NCI-H748 treated with DMSO at 0.1 percent for 48 hours (cell line): ENCODE results near the gene CDHR5.
A peak's percentile ranks its signal among the peaks of the same experiment; 100 is the strongest.

Experiments
- DNase-seq: peaks from one replicate; lab custom pipeline; 2025; lab: John Stamatoyannopoulos, UW

Gene CDHR5

DNA sequence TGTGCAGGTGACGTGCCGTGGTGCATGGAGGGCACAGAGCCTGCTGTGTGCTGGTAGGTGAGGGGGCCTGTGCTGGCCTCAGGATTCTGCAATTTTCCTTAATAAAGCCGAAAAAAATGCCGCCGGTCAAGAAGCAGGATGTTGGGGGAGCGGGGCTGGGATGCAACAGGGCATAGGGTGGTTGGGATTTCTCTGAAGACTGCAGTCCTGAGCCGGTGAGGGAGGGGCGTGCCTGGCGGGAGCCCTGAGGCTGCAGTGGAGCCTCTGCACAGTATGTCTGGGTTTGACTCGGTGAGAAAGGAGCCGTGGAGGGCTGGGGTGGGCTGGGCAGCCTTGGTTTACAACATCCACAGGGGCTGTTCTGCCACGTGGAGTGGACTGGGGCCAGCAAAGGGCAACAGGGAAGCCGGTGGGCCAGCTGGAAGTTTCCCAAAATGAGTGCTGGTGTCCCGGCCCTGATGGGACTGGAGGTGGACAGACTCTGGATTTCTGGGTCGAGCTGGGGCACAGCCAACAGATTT lies 1.3 kb downstream of the CDHR5 start:
- no peak for DNase-seq

GRCh38 chr11:621838-622237 lies 2.9 kb downstream of the CDHR5 start:
- DNase-seq: no peak

DNA sequence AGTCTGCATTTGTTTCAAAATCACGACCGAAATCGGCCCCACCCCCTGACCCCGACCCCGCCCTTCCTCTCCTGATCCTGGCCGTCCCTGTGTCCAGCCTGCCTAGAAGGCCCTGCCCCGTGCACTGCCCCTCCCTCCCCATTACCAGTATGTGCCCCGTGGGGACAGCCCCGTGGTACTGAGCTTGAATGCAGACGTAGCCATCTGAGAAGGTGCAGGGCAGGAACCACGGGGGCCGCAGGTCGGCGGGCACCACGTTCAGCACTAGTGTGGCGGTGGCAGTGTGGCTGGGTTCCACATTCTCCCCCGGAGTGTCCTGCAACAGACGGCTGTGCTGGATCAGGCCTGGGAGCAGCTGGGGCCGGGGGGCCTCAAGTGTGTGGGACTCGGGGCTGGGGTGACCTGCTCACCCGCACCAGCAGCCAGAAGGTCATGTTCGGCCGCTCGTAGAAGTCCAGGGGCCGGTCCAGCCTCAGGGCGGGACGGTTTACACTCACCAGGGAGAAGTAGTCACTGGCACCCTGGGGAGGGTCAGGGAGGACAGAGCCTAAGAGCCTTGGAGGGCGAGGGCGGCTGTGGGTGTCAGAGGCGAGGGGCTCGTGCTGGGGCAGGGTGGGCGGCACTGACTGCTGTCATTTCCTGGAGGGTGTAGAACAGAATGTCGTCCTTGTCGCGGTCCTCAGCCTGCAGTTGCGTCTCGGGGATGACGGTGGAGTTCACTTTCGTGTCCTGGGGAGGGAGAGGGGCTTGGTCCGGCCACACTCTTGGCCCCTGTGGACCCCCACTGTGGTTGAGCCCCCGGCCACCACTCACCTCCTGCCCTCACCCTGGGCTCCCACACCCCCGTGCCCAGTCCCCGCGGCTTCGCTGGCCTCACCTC lies 3.6 kb downstream of the CDHR5 start:
- no peak for DNase-seq

GRCh38 chr11:620201-620600 lies 4.6 kb downstream of the CDHR5 start:
- DNase-seq: no peak

DNA sequence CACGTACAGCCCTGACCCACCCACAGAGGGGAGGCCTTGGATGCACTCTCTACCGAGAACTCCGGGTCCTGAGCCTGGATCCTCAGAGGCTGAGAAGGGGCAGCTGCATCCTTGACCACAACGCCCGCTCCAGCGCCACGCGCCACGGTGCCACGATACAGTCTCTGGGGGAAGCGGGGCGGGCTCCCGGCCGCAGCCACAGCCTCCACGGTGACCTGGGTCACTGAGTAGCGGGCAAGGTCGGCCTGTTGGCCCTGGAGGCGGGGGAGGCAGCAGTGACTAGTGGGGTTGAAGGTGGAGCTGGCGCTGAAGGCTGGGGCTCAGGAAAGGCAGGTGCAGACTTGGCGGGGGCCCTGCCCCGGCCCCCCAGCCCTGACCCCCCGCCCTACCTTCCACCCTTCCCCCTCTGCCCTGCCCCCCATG lies 5.1 kb downstream of the CDHR5 start:
- DNase-seq: no peak

GRCh38 chr11:618856-619627 lies 5.7 kb downstream of the CDHR5 start:
- DNase-seq: no peak

GRCh38 chr11:617912-618682 lies 6.7 kb downstream of the CDHR5 start:
- no peak for DNase-seq

GRCh38 chr11:617199-617911 lies 7.4 kb downstream of the CDHR5 start:
- no peak for DNase-seq

GRCh38 chr11:616320-617198 lies 8.2 kb downstream of the CDHR5 start:
- no peak for DNase-seq

- DNase-seq: peak; percentile 79
Measured at GRCh38 chr11:615504-616319, 9.0 kb downstream of the CDHR5 start, which contains the start of gene IRF7. IRF7 (minus strand) TSS chr11:615950; CDS start chr11:615364, 586 bp downstream.

DNA sequence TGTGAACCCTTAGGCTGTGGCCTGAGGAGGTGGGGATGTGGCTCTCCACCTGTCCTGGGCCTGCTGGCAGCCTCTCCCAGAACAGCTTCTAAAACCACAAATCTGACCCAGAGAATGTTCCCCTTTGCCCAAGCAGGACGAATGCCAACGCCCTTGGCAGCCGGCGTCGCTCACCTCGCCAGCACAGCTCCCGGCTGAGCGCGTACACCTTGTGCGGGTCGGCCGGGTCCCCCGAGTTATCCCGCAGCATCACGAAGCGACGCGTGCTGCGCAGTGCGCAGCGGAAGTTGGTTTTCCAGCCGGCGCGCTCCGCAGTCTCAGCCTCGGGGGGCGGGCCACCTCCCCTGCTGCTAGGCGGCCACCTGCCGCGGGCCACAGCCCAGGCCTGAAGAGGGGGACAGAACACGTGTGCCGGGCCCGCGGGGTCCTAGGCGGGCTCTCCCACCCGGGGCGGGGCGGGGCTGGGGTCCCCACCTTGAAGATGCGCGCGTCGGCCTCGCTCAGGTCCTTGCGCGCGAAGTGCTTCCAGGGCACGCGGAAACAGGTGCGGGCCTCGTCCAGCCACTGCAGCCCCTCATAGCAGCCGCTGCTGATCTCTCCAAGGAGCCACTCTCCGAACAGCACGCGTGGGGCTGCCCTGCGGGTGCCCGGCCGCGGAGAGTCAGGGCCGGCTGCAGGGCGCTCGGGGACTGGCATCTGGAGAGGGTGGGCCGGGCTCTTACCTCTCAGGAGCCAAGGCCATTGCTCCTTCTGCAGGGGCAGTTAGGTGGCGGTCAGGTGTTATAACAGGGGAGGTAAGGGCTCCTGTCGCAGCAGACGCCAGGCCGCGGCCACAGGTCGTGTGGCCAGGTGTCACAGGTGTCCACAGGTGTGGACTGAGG lies 9.9 kb downstream of the CDHR5 start:
- no peak for DNase-seq

DNA sequence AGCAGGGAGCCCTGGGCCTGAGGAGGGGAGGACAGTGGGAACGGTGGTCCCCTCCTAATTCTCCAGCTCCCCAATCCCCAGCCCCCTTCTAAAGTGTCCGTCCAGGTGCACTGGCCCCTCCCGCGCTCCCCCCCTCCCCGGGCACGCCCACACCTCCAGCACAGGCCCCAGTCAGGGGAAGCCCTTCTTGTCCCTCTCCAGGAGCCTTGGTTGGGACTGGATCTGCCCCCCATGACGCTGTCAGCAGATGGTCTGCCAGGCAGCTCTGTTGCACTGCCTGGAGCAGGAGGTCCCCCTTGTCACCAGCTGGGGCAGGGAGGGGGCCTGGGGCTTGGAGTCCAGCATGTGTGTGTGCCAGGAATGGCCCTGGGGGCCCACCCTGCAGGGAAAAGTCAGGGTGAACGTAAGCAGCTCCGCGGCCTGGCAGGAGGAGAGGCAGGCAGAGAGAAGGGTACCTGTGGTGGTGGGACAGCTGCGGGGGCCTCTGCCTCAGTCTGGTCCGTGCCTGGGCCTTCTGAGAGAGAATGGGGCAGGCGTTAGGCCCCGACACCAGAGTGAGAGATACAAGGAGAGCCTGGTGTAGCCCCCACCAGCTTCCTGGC lies 10.6 kb downstream of the CDHR5 start:
- DNase-seq: no peak

DNA sequence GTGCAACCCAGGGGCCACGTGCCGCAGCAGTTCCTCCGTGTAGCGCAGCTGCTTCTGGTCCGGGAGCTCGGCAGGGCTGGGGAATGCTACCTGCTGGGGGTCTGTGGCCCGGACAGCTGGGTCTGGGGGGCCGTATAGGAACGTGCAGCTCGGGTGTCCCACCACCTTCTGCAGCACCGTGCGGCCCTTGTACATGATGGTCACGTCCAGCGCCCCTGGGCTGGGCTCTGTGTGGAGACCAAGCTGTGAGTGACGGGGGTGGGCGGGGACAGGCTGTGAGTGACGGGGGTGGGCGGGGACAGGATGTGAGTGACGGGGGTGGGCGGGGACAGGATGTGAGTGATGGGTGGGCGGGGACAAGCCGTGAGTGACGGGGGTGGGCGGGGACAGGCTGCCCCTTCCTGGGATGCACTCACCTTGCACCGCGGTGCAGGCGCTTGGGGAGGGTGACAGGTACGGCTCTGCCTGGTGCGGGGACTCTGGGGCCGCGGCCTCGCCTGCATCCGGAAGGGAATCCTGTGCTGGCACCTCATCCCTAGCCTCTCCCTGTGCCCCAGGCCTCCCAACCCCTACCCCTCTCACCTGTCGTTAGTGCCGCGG lies 11.3 kb downstream of the CDHR5 start:
- DNase-seq: peak; percentile 30

GRCh38 chr11:612961-613300 lies 11.8 kb downstream of the CDHR5 start:
- DNase-seq: no peak

DNA sequence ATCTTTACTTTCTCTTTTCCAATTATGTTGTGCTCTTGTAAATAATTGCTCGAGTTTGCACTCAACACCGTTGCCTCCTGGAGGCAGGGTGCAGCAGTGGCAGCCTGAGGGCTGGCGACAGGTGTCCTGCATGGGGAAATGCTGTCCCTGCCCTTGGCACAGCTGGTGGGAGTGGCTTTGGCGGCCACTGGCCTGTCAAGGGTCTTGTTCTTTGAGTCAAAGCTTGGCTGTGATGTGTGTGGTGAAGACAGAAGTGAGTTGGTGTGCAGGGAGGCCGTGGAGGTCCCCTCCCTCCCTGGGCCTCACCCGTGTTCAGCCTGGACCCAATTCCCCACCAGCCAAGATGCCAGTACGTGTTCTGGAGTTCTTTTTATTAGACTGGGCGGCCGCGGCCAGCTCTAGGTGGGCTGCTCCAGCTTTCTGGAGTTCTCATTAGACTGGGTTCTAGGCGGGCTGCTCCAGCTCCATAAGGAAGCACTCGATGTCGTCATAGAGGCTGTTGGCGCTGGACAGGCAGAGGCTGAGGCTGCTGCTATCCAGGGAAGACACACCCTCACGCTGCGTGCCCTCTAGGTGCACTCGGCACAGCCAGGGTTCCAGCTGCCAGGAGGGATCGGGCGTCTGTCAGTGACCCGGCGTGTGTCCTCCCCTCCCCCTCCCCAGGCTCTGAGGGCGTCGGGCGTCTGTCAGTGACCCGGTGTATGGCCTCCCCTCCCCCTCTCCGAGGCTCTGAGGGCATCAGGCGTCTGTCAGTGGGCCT lies 12.4 kb downstream of the CDHR5 start:
- DNase-seq: no peak

GRCh38 chr11:611001-611996 lies 13.5 kb downstream of the CDHR5 start:
- no peak for DNase-seq
